Sigmoid colon (tissue), 7 donors: ENCODE results near the gene GLYR1. TPM values are rescaled to one million over a fixed set of nuclear protein-coding genes. Genes with fewer than 3 reads are reported as not detected.

ENCODE experiments used
- DNase-seq: peaks from one replicate; pipeline ENCODE4 v3.0.0-alpha.2; 2019
- H3K27ac ChIP-seq, 4 donors: fragments of 200-600 bp; sonication (generic); one replicate each; pipeline ENCODE4 v1.5.1; 2016 to 2019; ENCODE audit warnings: mild to moderate bottlenecking in 1 of 4
- H3K27me3 ChIP-seq, 3 donors: fragments of 200-600 bp; sonication (generic); one replicate each; pipeline ENCODE4 v1.5.1; 2019; ENCODE audit warnings: mild to moderate bottlenecking in 1 of 3
- H3K36me3 ChIP-seq, 4 donors: fragments of 200-600 bp; sonication (generic); one replicate each; pipeline ENCODE4 v1.5.1; 2016 to 2019
- H3K4me1 ChIP-seq, 4 donors: fragments of 200-600 bp; sonication (generic); one replicate each; pipeline ENCODE4 v1.5.1; 2017 to 2019
- H3K4me3 ChIP-seq, 4 donors: fragments of 200-600 bp; sonication (generic); one replicate each; pipeline ENCODE4 v1.5.1; 2017 to 2019; ENCODE audit warnings: mild to moderate bottlenecking in 2 of 4, moderate library complexity in 1 of 4
- H3K9me3 ChIP-seq, 4 donors: fragments of 200-600 bp in 3 of 4; sonication (generic) in 3 of 4; one replicate each; pipeline versions ENCODE4 v1.5.1 to v1.6.1; 2013 to 2019
- CTCF ChIP-seq, 4 experiments: fragments of 450-650 bp in 3 of 4; fragments of 200-600 bp in 1 of 4; IDR thresholded peaks; one replicate each; pipeline ENCODE4 v1.5.1; 2016 to 2019; ENCODE audit warnings: antibody characterized with exemption in 4 of 4, mild to moderate bottlenecking in 3 of 4, moderate library complexity in 2 of 4
- EP300 ChIP-seq, 4 donors: sonication (generic); formaldehyde crosslinking; IDR thresholded peaks; one replicate each; pipeline ENCODE4 v1.6.1; 2017; ENCODE audit warnings: antibody characterized with exemption in 4 of 4
- POLR2A ChIP-seq, 2 donors: fragments of 450-650 bp; IDR thresholded peaks; one replicate each; pipeline ENCODE4 v1.6.1; 2016; ENCODE audit warnings: antibody characterized with exemption in 2 of 2, mild to moderate bottlenecking in 2 of 2, moderate library complexity in 2 of 2
- POLR2AphosphoS5 ChIP-seq, 4 donors: sonication (generic); formaldehyde crosslinking; IDR thresholded peaks; one replicate each; pipeline ENCODE4 v1.6.1; 2017; ENCODE audit warnings: antibody characterized with exemption in 4 of 4
- WGBS, 2 donors: extraction: QIAGEN DNeasy Blood & Tissue Kit; methylation state at CpG; one replicate each; pipeline ENCODE4 v1.1.7; 2013; 5-methylcytosine and 5-hydroxymethylcytosine counted together
- intact Hi-C: fragments of 100-400 bp; cut with DNase I; formaldehyde crosslinking; loops from one replicate; pipeline ENCODE4 v1.15.1; 2023
- polyA plus RNA-seq, 3 donors: library from polyadenylated mRNA; stranded (reverse); fragments of 200-250 nt; gene quantifications; one replicate each; pipeline ENCODE4 v1.2.3, GENCODE V29; 2013
- total RNA-seq, 4 donors: library from RNA; depleted of rRNA; stranded (reverse); fragments of >200 nt; gene quantifications; one replicate each; pipeline ENCODE4 v1.1.0, GENCODE V29; 2016
- donor health status: healthy with polysubstance abuse.
- donor health status: Bipolar disorder and iron deficiency.
- donor health status: healthy.

The GLYR1 gene
- total and polyA plus RNA-seq, 7 donors, result 48.0 to 70.5 (median 59.9) TPM

- DNase-seq, result no peak
- no peak overlapping the region for H3K4me3 ChIP-seq
- intact Hi-C loops, result no loop called here
- TF ChIP-seq EP300 (IDR thresholded peaks at IDR 0.05) (no peak), CTCF (IDR thresholded peaks at IDR 0.05) (no peak), POLR2AphosphoS5 (IDR thresholded peaks at IDR 0.05) (no peak), POLR2A (IDR thresholded peaks at IDR 0.05) (no peak)
- peaks cover 39 to 94% (median 53%) of the 10 kb centered on the region in 4 donors for H3K36me3 ChIP-seq
- no peaks in the 10 kb centered on the region for H3K27me3 ChIP-seq
- 21 to 60% methylated on average over 6 of the region's 6 CpGs for WGBS, 2 donors
- H3K4me1 ChIP-seq, result no peaks in the 10 kb centered on the region
- H3K9me3 ChIP-seq, result no peaks in the 10 kb centered on the region
- H3K27ac ChIP-seq, result no peak overlapping the region
Measured at GRCh38 chr16:4832698-4833343, 14.3 kb downstream of the GLYR1 start.

GRCh38 chr16:4831616-4832015 is 15.5 kb downstream of the GLYR1 start:
- Histone ChIP-seq H3K27ac (no peak overlapping the region), H3K36me3 (peaks cover 39 to 95% (median 59%) of the 10 kb centered on the region in 4 donors), H3K9me3 (no peaks in the 10 kb centered on the region), H3K4me3 (no peak overlapping the region), H3K27me3 (no peaks in the 10 kb centered on the region), H3K4me1 (no peaks in the 10 kb centered on the region)
- DNase-seq, result no peak
- TF ChIP-seq POLR2A (IDR thresholded peaks at IDR 0.05), result no peak
- intact Hi-C loops, result no loop called here
- WGBS, 2 donors, result 89 to 95% methylated on average over 8 of the region's 8 CpGs

GRCh38 chr16:4830408-4830807 is 16.7 kb downstream of the GLYR1 start:
- intact Hi-C loops, result no loop called here
- DNase-seq, result no peak
- Histone ChIP-seq H3K27ac (no peak overlapping the region), H3K9me3 (no peaks in the 10 kb centered on the region), H3K36me3 (peaks cover 39 to 95% (median 61%) of the 10 kb centered on the region in 4 donors), H3K4me3 (no peak overlapping the region), H3K4me1 (no peaks in the 10 kb centered on the region), H3K27me3 (no peaks in the 10 kb centered on the region)
- 94% methylated on average over 7 of the region's 7 CpGs for WGBS, 2 donors
- TF ChIP-seq POLR2A (IDR thresholded peaks at IDR 0.05) (no peak), EP300 (IDR thresholded peaks at IDR 0.05) (no peak), CTCF (IDR thresholded peaks at IDR 0.05) (no peak), POLR2AphosphoS5 (IDR thresholded peaks at IDR 0.05) (no peak)

- Histone ChIP-seq H3K9me3 (no peaks in the 10 kb centered on the region), H3K27me3 (no peaks in the 10 kb centered on the region), H3K4me3 (no peak overlapping the region), H3K27ac (no peak overlapping the region), H3K4me1 (no peaks in the 10 kb centered on the region), H3K36me3 (peaks cover 40 to 98% (median 65%) of the 10 kb centered on the region in 4 donors)
- intact Hi-C loops, result no loop called here
- no peak for DNase-seq
- no peak for TF ChIP-seq POLR2A (IDR thresholded peaks at IDR 0.05)
- no peak for TF ChIP-seq POLR2AphosphoS5 (IDR thresholded peaks at IDR 0.05)
- no peak for TF ChIP-seq CTCF (IDR thresholded peaks at IDR 0.05)
- 24 to 80% methylated on average over 11 of the region's 11 CpGs for whole genome bisulfite sequencing, 2 donors
Measured at GRCh38 chr16:4828567-4829321, 18.3 kb downstream of the GLYR1 start.

GRCh38 chr16:4826980-4827379 is 20.1 kb downstream of the GLYR1 start:
- Histone ChIP-seq H3K4me3 (no peak overlapping the region), H3K27me3 (no peaks in the 10 kb centered on the region), H3K27ac (no peak overlapping the region), H3K4me1 (no peaks in the 10 kb centered on the region), H3K9me3 (no peaks in the 10 kb centered on the region), H3K36me3 (peaks cover 47 to 100% (median 72%) of the 10 kb centered on the region in 4 donors)
- intact Hi-C loops, result no loop called here
- DNase-seq, result no peak
- WGBS, 2 donors, result 90 to 93% methylated on average over 10 of the region's 10 CpGs
- no peak for TF ChIP-seq EP300 (IDR thresholded peaks at IDR 0.05)
